Gastrocnemius medialis (tissue), 4 donors: ENCODE data around the gene CYB5RL.
"Not testable (repeated sequence)": the region's sequence is repeated elsewhere in the genome, so short reads cannot be mapped to it uniquely, and the experiment has no call there.

Experiments
- CTCF ChIP-seq, 5 experiments: fragments of 450-650 bp in 3 of 5; fragments of 200-600 bp in 2 of 5; sonication (generic) in 2 of 5; IDR thresholded peaks in 4 of 5; conservative IDR thresholded peaks in 1 of 5; 1 replicate in 4 of 5; 2 replicates in 1 of 5; pipeline ENCODE4 v1.5.1; 2016 to 2019; ENCODE audit warnings: antibody characterized with exemption in 5 of 5, mild to moderate bottlenecking in 3 of 5, moderate library complexity in 3 of 5
- POLR2A ChIP-seq, 2 donors: fragments of 450-650 bp; IDR thresholded peaks; one replicate each; pipeline ENCODE4 v1.6.1; 2017; ENCODE audit warnings: antibody characterized with exemption in 2 of 2, mild to moderate bottlenecking in 2 of 2, moderate library complexity in 2 of 2

- TF ChIP-seq POLR2A (IDR thresholded peaks at IDR 0.05); CTCF (IDR thresholded peaks at IDR 0.05 in 4 of 5, conservative IDR thresholded peaks at IDR 0.05 in 1 of 5): not testable (repeated sequence)
Observed at GRCh38 chr1:54233196-54233595, 33.4 kb upstream of the CYB5RL start.
